Dermis microvascular lymphatic vessel endothelial cell (primary cell): ENCODE results near the gene SOCS3. TPM values are rescaled to one million over a fixed set of nuclear protein-coding genes. Genes with fewer than 3 reads are reported as not detected.
A peak's percentile ranks its signal among the peaks of the same experiment; 100 is the strongest.

Source experiments
- DNase-seq, 2 donors: peaks; one replicate each; pipeline versions ENCODE4 v3.0.0 to v3.0.0-alpha.2; 2010; ENCODE audit warnings: low read depth in 2 of 2
- total RNA-seq: library from RNA; depleted of rRNA; stranded (reverse); fragments of >200 nt; gene quantifications from 2 replicates; pipeline ENCODE4 v1.2.1, GENCODE V29; 2014

SOCS3 gene
- total RNA-seq, 1 donor from 2014 or later, result 35.8 TPM

GRCh38 chr17:78390241-78391050 lies 30.6 kb upstream of the SOCS3 start:
- DNase-seq, result peak in 1 of 2 donors; percentile 67

DNA sequence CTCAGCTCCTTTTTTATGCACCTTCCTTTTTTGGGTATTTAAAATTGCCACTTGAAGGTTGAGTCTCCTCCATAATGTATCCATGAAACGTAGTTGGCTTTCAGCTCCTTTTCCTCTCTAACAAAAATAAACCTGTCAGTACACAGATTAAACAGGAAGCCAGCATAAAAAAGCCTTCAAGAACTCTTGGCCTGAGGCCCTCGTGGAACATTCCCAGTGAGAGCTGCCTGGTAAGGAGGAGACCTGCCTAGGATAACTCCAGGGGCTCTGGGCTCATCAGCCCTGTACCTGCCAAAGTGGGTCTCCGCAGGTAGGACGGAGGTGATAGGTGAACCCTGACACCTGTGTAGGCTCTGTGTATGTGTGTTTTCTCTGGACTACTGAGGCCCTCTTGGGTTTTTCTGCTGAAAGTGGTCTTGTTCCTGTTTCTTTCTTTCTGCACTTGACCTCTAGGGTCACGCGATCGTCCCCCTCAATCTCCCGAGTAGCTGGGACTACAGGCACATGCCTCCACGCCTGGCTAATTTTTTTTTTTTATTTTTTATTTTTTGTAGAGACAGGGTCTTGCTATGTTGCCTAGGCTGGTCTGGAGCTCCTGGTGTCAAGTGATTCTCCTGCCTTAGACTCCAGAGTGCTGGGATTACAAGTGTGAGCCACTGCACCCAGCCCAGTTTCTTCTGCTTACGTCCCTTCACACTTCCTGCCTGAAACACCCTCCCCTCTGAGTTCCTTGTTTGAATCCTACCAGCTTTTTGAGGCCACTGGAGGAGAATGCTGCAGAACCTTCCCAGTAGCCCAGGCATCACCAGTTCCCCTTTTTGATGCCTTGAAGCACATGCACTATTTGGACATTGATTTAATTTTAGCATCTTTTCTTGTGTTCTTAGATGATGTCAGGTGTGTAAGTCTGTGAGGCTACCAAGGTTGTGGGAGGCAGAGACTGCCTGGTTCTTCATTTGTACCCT lies 28.4 kb upstream of the SOCS3 start:
- peak in 1 of 2 donors; percentile 86 for DNase-seq

GRCh38 chr17:78384479-78385175 lies 24.8 kb upstream of the SOCS3 start:
- no peak for DNase-seq

DNA sequence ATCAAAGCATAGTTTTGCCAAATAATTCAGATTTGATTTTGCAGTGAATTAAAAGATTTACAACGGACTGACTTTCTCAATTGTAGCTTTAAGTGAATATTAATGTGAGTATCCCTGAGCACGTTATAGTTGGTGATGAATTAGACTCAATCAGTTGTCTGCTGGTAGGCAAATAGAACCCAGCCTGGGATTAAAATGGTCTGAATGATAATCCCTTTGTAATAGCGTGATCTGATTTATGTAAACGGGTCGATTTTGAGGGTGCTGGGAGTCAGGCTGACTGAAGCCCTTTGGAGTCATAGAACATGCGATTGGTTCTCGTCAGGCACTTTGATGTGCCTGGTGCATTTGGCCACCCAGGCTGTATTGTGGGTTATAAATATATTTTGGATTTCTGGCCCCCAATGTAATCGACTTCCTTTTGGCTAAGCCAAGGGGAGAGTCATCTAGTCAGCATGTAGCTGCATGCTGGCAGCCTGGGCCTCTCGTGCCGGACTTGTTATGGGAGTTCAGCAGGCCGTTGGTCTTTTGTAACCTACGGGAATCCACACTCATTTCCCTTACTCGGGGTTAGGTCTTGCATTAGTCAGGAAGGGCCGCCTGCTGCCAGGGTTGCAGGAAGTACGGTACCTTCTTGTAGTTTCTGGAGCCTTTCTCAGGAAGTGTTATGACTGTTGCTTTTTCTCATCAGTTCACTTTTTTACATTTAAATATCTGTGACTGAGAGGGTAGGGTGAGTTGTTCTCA lies 24.0 kb upstream of the SOCS3 start:
- peak; percentile 92 to 99 for DNase-seq

GRCh38 chr17:78381601-78382232 lies 21.8 kb upstream of the SOCS3 start:
- peak in 1 of 2 donors; percentile 71 for DNase-seq

GRCh38 chr17:78380370-78380769 lies 20.5 kb upstream of the SOCS3 start:
- no peak for DNase-seq

DNA sequence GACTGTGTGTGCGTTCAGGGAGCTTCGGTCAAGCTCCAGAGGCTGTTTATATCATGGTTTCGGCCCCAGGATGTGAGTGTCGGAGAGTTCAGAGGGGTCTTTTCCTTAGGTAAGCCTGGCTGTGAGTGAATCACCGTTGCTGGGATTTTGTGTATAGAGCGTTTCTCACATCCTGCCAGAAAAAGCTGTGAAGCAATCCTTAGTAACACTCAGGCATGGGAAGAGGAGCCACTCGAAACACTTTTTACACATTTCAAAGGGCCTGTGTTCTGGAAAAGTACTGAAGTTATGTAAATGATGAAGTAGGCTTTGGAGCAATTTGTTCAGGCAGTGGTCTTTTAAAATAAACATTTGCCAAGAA lies 19.2 kb upstream of the SOCS3 start:
- DNase-seq, result peak; percentile 95 to 99

GRCh38 chr17:78378225-78379130 lies 18.6 kb upstream of the SOCS3 start, which contains the start of gene PGS1:
Gene PGS1 (plus strand): TSS chr17:78378649. CDS start chr17:78378666, 17 bp downstream.
- peak in 1 of 2 donors; percentile 78 for DNase-seq

DNA sequence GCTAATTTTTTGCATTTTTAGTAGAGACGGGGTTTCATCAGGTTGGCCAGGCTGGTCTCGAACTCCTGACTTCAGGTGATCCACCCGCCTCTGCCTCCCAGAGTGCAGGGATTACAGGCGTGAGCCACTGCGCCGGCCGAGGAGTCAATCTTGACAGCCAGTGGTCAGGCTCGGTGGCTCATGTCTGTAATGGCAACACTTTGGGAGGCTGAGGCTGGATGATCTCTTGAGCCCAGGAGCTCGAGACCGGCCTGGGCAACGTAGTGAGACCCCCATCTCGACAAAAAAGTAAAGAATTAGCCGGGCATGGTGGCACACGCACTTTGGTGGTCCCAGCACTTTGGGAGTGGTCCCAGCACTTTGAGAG lies 18.0 kb upstream of the SOCS3 start:
- no peak for DNase-seq

DNA sequence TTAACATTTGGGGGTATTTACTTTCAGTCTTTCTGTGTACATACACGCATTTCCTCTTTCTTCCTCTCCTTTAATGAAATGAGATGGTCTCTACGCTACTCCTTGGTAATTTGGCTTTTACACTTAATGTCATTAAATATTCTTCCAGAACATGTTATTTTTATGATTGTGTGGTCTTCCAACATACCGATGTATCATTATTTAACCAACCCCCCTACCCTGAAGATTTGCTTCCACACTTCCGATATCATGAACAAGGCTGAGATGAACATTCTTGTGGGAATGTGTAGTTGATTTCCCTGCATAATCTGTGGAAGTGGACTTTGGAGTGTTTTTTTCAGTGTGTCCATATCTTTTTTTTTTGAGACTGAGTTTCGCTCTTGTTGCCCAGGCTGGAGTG lies 16.3 kb upstream of the SOCS3 start:
- DNase-seq, result no peak

GRCh38 chr17:78375401-78376151 lies 15.7 kb upstream of the SOCS3 start:
- peak in 1 of 2 donors; percentile 68 for DNase-seq

GRCh38 chr17:78374631-78375274 lies 14.9 kb upstream of the SOCS3 start:
- DNase-seq, result peak in 1 of 2 donors; percentile 93

GRCh38 chr17:78374189-78374588 lies 14.3 kb upstream of the SOCS3 start:
- no peak for DNase-seq

- DNase-seq, result no peak
These were observed 13.0 kb upstream of the SOCS3 start for GRCh38 chr17:78372841-78373240.

- DNase-seq, result no peak
These were observed 11.2 kb upstream of the SOCS3 start for GRCh38 chr17:78371056-78371455.

DNA sequence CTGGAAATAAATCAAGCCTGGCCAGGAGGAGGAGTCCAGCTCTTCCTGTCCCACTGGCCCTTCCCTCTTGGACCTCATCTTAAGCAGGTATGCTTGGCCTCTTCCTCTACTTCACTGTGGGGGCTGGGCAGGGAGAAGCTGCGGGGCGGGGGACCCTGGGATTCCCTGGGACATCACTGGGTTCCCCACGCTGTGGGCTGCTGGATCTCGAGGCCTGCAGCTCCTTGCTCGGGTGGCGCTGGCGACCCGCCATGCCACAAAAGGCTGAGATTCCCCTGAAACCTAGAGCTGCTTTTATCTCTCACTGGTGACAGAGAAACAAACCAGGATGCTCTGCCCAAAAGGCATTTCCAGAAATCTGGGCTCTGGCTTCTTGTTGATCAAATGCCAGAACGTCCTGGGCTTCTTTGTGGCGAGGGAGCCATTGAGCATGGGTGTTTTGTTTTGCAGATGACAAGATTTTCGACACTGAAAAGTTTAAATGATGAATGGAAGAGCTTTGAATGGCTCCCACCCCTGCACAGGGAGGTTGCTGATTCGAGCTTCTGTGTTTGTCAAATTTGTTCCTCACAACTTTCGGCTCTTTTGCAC lies 10.0 kb upstream of the SOCS3 start:
- DNase-seq, result no peak

DNA sequence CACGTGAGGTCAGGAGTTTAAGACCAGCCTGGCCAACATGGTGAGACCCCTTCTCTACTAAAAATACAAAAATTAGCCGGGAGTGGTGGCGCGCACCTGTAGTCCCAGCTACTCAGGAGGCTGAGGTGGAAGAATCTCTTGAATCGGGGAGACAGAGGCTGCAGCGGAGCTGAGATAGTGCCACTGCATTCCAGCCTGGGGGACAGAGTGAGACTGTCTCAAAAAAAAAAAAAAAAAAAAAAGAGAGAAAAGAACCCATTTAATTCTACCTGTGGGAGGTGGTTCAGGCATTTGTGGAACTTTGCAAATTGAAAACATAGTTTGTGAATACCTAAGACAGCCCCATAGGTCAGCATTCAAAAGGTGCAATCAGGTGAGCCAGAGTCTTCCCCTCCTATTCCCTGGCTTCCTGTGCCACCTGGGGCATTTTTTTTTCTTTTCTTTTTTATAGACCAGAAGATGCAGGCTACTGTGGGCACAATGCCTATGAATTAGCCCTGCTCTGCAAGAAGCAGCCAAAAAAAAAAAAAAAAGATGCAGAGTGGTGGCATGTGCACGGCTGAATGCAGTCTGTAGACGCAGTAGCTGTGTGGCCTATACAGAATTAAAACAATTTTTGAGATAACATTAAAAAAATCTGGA lies 9.1 kb upstream of the SOCS3 start:
- no peak for DNase-seq
